ENCODE results near the gene BOD1.

DNA sequence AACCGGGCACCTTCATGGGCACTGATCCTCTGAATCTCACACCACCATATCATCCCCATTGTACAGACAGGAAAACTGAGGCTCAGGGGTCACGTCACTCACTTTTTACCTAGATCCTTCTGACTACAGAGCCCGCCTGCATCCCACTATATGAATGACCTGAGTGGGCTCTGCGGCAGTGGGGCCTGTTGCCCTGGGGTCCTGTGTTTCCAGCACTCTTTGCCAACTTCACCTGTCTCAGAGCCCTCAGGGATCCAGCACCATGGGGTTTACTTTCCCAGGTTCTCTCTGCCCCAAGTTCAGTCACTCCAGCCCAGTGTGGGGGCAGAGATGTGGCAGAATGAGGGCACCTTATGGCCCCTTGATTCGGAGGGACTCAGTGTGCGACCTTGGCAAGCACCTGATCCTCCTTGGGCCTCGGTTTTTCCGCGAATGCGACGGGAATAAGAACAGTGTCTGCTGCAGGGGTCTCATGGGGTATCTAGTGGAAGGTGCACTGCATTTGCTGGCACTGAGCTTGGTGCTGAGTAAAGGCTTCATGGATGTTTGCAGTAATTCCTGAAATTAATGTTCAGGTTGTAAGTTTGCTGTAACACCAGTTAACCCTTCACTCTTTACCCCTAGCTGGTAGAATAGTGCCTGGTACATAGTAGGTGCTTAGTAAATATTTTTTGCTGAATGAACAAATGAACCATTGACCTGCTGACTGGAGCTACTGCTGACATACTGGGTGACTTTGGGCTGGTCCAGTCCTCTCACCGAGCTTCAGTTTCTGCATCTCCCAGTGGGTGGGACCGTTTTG is 47.1 kb upstream of the BOD1 start:
- no peak for TF ChIP-seq POLR2A (IDR thresholded peaks at IDR 0.05; ENCODE audit: control extremely low read depth in 1 of 2, low read depth in 2 of 2, low read length in 2 of 2)
- TF ChIP-seq, protein P1, sequence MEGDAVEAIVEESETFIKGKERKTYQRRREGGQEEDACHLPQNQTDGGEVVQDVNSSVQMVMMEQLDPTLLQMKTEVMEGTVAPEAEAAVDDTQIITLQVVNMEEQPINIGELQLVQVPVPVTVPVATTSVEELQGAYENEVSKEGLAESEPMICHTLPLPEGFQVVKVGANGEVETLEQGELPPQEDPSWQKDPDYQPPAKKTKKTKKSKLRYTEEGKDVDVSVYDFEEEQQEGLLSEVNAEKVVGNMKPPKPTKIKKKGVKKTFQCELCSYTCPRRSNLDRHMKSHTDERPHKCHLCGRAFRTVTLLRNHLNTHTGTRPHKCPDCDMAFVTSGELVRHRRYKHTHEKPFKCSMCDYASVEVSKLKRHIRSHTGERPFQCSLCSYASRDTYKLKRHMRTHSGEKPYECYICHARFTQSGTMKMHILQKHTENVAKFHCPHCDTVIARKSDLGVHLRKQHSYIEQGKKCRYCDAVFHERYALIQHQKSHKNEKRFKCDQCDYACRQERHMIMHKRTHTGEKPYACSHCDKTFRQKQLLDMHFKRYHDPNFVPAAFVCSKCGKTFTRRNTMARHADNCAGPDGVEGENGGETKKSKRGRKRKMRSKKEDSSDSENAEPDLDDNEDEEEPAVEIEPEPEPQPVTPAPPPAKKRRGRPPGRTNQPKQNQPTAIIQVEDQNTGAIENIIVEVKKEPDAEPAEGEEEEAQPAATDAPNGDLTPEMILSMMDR (IDR thresholded peaks at IDR 0.05; ENCODE audit: control extremely low read depth in 1 of 3, insufficient read depth in 1 of 3, low read depth in 1 of 3, low read length in 3 of 3) = no peak

All from H1 (cell line).